Fibroblast of pulmonary artery (primary cell): ENCODE measurements around the gene MEOX1.

Experiments
- DNase-seq: peaks from one replicate; pipeline ENCODE4 v3.0.0-alpha.2; 2010; ENCODE audit warnings: low read depth
- H3K4me3 ChIP-seq: replicated peaks from 2 replicates; pipeline ENCODE4 v1.5.1; 2011; ENCODE audit warnings: low read depth, mild to moderate bottlenecking, control low read depth, low read length, moderate library complexity
- TF ChIP-seq, protein P1 (sequence below): IDR thresholded peaks from 2 replicates; pipeline ENCODE4 v1.5.1; 2011; ENCODE audit warnings: mild to moderate bottlenecking, control low read depth, low read length, inconsistent platforms; ENCODE audit errors: missing control alignments

MEOX1 gene

DNA sequence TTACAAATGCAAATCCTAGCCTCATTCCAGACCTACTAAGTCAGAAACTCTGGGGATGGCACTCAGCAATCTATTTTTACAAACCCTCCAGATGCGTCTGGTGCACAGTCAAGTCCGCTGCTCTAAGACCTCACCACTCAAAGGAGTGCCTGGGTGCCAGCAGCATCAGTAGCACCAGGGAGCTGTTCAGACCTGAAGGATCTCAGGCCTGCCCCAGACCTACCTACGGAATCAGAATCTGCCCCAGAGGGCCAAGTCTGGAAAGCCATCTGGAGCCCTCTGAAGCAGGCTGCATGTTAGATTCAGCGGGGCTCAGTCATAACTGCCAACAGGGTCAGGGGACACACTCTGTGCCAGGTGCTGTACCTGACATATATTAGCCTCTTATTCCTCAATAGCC, 17.6 kb downstream of the MEOX1 start:
- DNase-seq: no peak
- TF ChIP-seq, protein P1, sequence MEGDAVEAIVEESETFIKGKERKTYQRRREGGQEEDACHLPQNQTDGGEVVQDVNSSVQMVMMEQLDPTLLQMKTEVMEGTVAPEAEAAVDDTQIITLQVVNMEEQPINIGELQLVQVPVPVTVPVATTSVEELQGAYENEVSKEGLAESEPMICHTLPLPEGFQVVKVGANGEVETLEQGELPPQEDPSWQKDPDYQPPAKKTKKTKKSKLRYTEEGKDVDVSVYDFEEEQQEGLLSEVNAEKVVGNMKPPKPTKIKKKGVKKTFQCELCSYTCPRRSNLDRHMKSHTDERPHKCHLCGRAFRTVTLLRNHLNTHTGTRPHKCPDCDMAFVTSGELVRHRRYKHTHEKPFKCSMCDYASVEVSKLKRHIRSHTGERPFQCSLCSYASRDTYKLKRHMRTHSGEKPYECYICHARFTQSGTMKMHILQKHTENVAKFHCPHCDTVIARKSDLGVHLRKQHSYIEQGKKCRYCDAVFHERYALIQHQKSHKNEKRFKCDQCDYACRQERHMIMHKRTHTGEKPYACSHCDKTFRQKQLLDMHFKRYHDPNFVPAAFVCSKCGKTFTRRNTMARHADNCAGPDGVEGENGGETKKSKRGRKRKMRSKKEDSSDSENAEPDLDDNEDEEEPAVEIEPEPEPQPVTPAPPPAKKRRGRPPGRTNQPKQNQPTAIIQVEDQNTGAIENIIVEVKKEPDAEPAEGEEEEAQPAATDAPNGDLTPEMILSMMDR: no peak
- H3K4me3 ChIP-seq: no peak overlapping the region

DNA sequence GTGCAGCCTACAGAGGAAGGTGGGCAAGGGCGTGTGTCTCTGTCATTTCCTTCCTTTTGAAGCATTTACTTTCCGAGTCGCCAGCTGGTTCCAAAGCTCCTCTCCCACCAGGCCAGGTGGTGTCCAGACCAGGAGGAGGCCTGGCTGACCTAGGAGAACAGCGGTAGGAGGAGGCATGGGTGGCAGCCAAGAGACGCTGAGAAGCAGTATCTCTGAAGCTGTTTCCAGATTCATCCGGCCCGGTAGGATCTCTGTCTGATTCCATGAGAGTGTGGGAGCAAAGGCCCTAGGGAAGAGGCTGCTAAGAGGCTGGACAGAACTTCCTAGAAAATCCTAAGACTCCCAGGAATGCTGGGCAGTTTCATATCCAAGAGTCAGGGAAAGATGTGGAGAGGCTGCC, 20.3 kb downstream of the MEOX1 start:
- H3K4me3 ChIP-seq: no peak overlapping the region
- peak; percentile 26 for DNase-seq
- TF ChIP-seq, protein P1: no peak

DNA sequence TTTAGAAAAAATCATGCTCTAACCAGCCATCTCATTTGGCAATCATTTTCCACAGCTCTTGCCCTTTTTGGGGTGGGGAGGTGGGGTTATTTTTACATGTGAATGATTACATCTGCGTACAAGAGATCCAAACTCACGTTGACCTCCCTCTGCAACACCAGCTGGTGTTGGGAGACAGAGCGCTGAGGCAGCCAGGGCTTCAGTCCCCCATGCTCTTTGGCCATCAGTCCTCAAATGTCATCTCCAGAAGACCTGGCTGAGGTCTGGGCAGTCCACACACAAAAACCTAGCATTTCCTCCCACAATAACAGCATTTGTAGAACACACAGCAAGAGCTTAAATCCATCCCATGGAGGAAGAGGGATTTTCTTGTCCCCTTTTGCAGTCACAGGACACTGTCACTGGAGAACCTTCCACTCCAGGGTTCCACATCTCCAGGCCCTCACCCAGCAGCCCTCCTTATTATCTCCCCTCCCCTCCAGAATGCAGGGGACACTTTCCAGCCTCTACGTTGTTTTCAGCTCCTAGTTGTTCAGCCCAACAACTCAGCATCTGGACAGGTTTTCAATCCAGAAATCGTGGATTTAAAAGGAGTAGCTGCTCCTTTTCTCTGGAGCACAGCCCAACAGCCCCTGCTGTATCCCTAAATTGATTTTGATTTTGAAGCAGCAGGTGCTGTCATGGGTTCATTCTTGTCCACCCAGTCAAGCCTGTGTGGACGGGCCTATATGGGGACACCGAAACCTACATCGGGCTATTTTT, 21.1 kb downstream of the MEOX1 start:
- TF ChIP-seq, protein P1: no peak
- DNase-seq: no peak
- H3K4me3 ChIP-seq: no peak overlapping the region

DNA sequence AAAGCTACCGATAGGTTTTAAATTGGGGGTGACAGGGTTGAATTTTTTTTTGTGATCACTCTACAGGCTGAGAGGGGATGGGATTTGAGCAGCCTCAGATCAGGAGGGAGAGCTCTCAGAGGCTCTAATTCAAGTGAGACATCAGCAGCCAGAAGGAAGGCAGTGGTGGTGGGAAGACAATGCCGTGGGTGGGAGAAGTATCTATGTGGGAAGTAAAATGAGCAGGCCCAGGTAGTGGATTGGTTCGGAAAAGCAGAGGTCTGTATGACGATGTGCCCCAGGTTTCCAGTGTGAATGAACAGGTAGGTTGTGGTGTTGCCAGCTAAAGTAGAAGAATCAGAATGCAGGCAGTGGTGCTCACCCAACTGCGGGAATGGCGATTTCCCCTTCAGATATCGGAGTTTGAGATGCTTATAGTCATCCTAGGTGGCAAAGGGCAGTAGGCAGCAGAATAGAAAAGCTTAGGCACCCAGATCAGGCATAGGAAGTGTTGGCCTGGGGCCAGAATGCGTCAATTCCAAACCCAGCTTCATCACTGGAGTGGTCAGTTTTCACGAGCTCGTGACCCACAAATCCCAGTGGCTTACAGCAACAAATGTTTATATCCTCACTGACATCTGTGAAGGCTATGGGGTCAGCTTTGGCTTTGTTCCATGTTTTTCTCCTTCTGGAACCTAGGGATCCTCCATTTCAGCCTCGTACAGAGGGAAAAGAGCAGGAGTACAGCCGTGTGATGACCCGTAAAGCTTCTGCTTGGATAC, 24.0 kb downstream of the MEOX1 start:
- DNase-seq: no peak
- no peak overlapping the region for H3K4me3 ChIP-seq
- TF ChIP-seq, protein P1: no peak

DNA sequence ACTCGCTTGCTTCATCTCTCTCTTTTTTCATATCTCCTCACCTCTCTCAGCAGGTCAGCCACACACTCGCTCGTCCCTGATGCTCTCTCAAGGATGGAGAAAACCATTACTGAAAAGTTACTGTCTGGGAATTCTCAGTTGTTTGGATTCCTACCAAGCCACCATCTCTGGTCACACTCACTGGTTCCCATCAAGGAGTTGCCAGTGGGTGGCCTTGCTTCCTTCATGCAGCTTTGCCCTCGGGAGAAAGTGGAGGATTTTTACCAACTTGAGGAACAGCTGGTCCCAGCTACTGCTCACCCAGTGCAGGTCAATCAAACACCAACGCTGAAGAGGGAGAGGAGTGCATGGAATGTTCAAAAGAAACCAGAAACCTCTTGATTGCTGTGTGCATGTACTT, 25.3 kb downstream of the MEOX1 start:
- TF ChIP-seq, protein P1: no peak
- no peak overlapping the region for H3K4me3 ChIP-seq
- no peak for DNase-seq

DNA sequence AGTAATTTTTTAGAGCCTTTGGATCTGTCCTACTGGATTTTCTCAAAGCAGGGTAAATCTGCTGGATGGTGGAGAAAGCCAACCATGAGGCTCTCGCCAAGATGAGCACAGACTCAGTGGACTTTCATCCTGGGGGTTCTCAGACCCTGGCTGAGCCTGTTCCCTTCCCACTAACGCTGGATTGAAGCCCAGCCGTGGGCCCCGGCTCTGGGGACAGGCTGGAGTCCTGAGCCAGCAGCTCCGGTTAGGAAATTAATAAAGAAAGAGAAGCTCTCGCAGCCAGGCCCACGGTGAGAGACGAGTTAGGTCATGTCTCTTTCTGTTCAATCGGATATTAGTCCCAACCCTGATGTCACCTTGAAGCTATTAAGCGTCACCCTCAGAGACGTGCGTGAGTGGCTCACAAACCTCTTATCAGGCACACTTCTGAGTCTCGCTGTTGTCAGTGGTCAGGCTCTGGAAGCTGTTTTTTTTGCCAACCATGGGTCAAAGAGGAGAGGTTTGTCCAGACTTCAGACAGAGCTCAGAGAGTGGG, 27.1 kb downstream of the MEOX1 start:
- TF ChIP-seq, protein P1: no peak
- H3K4me3 ChIP-seq: no peak overlapping the region
- DNase-seq: peak; percentile 57

DNA sequence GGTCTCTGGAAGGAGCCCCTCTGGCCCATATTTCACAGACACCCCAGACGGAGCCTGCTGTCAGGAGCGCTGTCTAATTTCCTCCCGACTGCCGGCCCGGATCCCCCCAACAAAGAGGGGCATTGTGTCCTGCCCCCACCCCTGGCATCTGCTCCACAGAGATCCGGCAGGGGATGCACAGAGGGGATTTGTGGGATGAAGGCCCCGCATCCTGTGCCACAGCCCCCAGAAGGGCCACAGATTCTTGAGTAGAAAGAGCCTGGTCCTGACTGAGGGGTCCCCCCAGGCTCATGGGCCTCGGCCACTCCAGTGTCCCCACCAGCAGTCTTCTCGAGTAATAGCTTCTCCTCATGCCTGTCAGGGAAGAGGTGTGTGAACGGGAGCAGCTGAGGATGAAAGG, 29.5 kb downstream of the MEOX1 start:
- no peak for DNase-seq
- no peak overlapping the region for H3K4me3 ChIP-seq
- TF ChIP-seq, protein P1: no peak
